ENCODE results near the gene CACNA1I. TPM values are rescaled to one million over a fixed set of nuclear protein-coding genes. Genes with fewer than 3 reads are reported as not detected.

The CACNA1I gene
- total and polyA plus RNA-seq, 7 experiments from 2014 or later: 0.40 to 51.2 (median 22.0) TPM

DNA sequence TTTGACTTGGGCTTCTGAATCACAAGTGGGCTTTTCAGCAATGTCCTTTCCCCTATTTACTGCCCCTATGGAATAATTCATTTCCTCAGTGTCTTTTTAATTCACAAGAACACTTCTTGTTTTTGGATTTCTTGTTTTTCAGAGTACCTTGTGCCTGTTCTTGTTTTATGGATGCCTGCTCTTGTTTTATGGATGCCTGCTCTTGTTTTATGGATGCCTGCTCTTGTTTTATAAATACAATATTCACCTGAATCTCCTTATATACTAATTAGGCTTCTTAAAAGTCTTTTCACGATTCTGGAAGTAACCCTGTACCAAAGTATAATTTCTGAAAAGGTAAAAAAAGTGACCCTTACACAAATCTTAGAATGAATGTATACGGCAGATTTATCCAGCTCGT is 32.8 kb downstream of the CACNA1I start:
- Mint-ChIP-seq H3K9me3 (peaks cover 0 to 17% (median 5%) of the 10 kb centered on the region in 11 donors), H3K4me3 (peak overlapping the region in 2 of 10 donors; percentile 41 to 58), H3K27ac (peak overlapping the region in 3 of 9 donors; percentile 12 to 72 (median 70)), H3K27me3 (peaks cover 0 to 34% (median 0%) of the 10 kb centered on the region in 5 donors), H3K4me1 (peaks cover 23 to 49% (median 42%) of the 10 kb centered on the region in 7 donors), H3K36me3 (peaks cover 0 to 9% (median 0%) of the 10 kb centered on the region in 5 donors)
- CTCF ChIA-PET: no interaction called here
- POLR2A ChIA-PET: no interaction called here
- H3K27ac ChIP-seq (ENCODE audit: low read depth, low read length): no peak overlapping the region
- ATAC-seq: no peak
- H3K36me3 ChIP-seq (ENCODE audit: control insufficient read depth in 2 of 3, insufficient read depth in 3 of 3, low read length in 3 of 3): no peaks in the 10 kb centered on the region
- peaks cover 3 to 24% of the 10 kb centered on the region in 2 donors for H3K4me1 ChIP-seq (ENCODE audit: control insufficient read depth in 2 of 2, insufficient read depth in 2 of 2, low read length in 2 of 2)
- H3K27me3 ChIP-seq (ENCODE audit: control insufficient read depth in 2 of 2, insufficient read depth in 2 of 2, low read length in 2 of 2): no peaks in the 10 kb centered on the region
- no peak overlapping the region for H3K4me3 ChIP-seq (ENCODE audit: low read length)
- no peak for DNase-seq
- no peaks in the 10 kb centered on the region for H3K9me3 ChIP-seq (ENCODE audit: control insufficient read depth in 2 of 3, low read length in 3 of 3)
- intact Hi-C loops (cut with micrococcal nuclease): loop anchor here in 1 of 2 donors (2.0 to 5.0 kb wide), 2 partner anchors 36 to 337 kb away; no protein-coding TSS in a partner anchor

DNA sequence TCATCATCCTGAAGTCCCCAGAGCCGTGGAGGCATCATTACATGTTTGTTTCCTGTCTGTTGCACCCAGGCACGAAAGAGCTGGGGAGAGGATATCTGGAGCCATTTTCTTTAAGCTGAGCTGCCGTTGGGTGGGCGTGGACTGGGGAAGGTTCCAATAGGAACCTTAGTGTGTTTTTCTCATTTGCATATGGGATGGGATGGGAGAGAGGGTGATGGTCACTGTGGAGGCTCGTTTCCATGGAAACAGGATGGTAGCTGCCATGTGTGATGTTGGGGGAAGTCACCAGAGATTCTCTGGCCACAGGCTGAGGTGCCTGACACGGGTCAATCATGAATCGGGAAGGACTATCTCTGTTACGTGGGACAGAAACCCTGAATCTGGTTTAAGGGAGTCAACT is 39.7 kb downstream of the CACNA1I start:
- intact Hi-C loops (cut with micrococcal nuclease): loop anchor here in 1 of 2 donors (5.0 kb wide), 1 partner anchor 412 kb away; no protein-coding TSS in a partner anchor
- H3K4me3 ChIP-seq (ENCODE audit: low read length): no peak overlapping the region
- peaks cover 0 to 21% of the 10 kb centered on the region in 2 donors for H3K4me1 ChIP-seq (ENCODE audit: control insufficient read depth in 2 of 2, insufficient read depth in 2 of 2, low read length in 2 of 2)
- ATAC-seq (no peak), DNase-seq (no peak)
- H3K27me3 ChIP-seq (ENCODE audit: control insufficient read depth in 2 of 2, insufficient read depth in 2 of 2, low read length in 2 of 2): no peaks in the 10 kb centered on the region
- Mint-ChIP-seq H3K36me3 (peaks cover 0 to 4% (median 3%) of the 10 kb centered on the region in 5 donors), H3K4me1 (peaks cover 12 to 51% (median 29%) of the 10 kb centered on the region in 7 donors), H3K27me3 (peaks cover 0 to 35% (median 0%) of the 10 kb centered on the region in 5 donors), H3K9me3 (peaks cover 0 to 15% (median 3%) of the 10 kb centered on the region in 11 donors), H3K4me3 (no peak overlapping the region), H3K27ac (peak overlapping the region in 1 of 9 donors; percentile 34)
- no peaks in the 10 kb centered on the region for H3K36me3 ChIP-seq (ENCODE audit: control insufficient read depth in 2 of 3, insufficient read depth in 3 of 3, low read length in 3 of 3)
- peaks cover 0 to 3% (median 0%) of the 10 kb centered on the region in 3 experiments for H3K9me3 ChIP-seq (ENCODE audit: control insufficient read depth in 2 of 3, low read length in 3 of 3)
- no peak overlapping the region for H3K27ac ChIP-seq (ENCODE audit: low read depth, low read length)
- ChIA-PET POLR2A (interaction anchor here (0.8 kb wide), 1 partner anchor 21 kb away, joined by 3 read pairs; no protein-coding TSS in a partner anchor), CTCF (interaction anchor here (0.5 kb wide), 1 partner anchor 315 kb away, joined by 5 read pairs; no protein-coding TSS in a partner anchor)

- Histone ChIP-seq H3K36me3 (ENCODE audit: control insufficient read depth in 2 of 3, insufficient read depth in 3 of 3, low read length in 3 of 3) (no peaks in the 10 kb centered on the region), H3K4me1 (ENCODE audit: control insufficient read depth in 2 of 2, insufficient read depth in 2 of 2, low read length in 2 of 2) (peaks cover 0 to 21% of the 10 kb centered on the region in 2 donors), H3K9me3 (ENCODE audit: control insufficient read depth in 2 of 3, low read length in 3 of 3) (peaks cover 0 to 3% (median 0%) of the 10 kb centered on the region in 3 experiments), H3K4me3 (ENCODE audit: low read length) (no peak overlapping the region), H3K27me3 (ENCODE audit: control insufficient read depth in 2 of 2, insufficient read depth in 2 of 2, low read length in 2 of 2) (no peaks in the 10 kb centered on the region), H3K27ac (ENCODE audit: low read depth, low read length) (no peak overlapping the region)
- ChIA-PET CTCF (interaction anchor here (0.5 kb wide), 1 partner anchor 314 kb away, joined by 5 read pairs; no protein-coding TSS in a partner anchor), POLR2A (no interaction called here)
- peak overlapping the region in 1 of 9 donors; percentile 34 for H3K27ac Mint-ChIP-seq
- peaks cover 0 to 4% (median 3%) of the 10 kb centered on the region in 5 donors for H3K36me3 Mint-ChIP-seq
- H3K27me3 Mint-ChIP-seq: peaks cover 0 to 36% (median 0%) of the 10 kb centered on the region in 5 donors
- intact Hi-C loops (cut with micrococcal nuclease): loop anchor here in 1 of 2 donors (5.0 kb wide), 1 partner anchor 412 kb away; no protein-coding TSS in a partner anchor
- DNase-seq: no peak
- H3K4me1 Mint-ChIP-seq: peaks cover 13 to 56% (median 34%) of the 10 kb centered on the region in 7 donors
- ATAC-seq: no peak
- peaks cover 0 to 15% (median 3%) of the 10 kb centered on the region in 11 donors for H3K9me3 Mint-ChIP-seq
- no peak overlapping the region for H3K4me3 Mint-ChIP-seq
These were observed 40.2 kb downstream of the CACNA1I start for GRCh38 chr22:39610766-39611165.

GRCh38 chr22:39611360-39611759 is 40.8 kb downstream of the CACNA1I start:
- Mint-ChIP-seq H3K27me3 (peaks cover 0 to 38% (median 0%) of the 10 kb centered on the region in 5 donors), H3K27ac (peak overlapping the region in 1 of 9 donors; percentile 81), H3K36me3 (peaks cover 0 to 4% (median 3%) of the 10 kb centered on the region in 5 donors), H3K4me1 (peaks cover 13 to 58% (median 36%) of the 10 kb centered on the region in 7 donors), H3K9me3 (peaks cover 0 to 15% (median 3%) of the 10 kb centered on the region in 11 donors), H3K4me3 (no peak overlapping the region)
- Histone ChIP-seq H3K27me3 (ENCODE audit: control insufficient read depth in 2 of 2, insufficient read depth in 2 of 2, low read length in 2 of 2) (no peaks in the 10 kb centered on the region), H3K27ac (ENCODE audit: low read depth, low read length) (no peak overlapping the region), H3K4me3 (ENCODE audit: low read length) (no peak overlapping the region), H3K36me3 (ENCODE audit: control insufficient read depth in 2 of 3, insufficient read depth in 3 of 3, low read length in 3 of 3) (no peaks in the 10 kb centered on the region), H3K4me1 (ENCODE audit: control insufficient read depth in 2 of 2, insufficient read depth in 2 of 2, low read length in 2 of 2) (peaks cover 0 to 21% of the 10 kb centered on the region in 2 donors), H3K9me3 (ENCODE audit: control insufficient read depth in 2 of 3, low read length in 3 of 3) (peaks cover 0 to 3% (median 0%) of the 10 kb centered on the region in 3 experiments)
- ATAC-seq (no peak), DNase-seq (no peak)
- ChIA-PET CTCF (no interaction called here), POLR2A (interaction anchor here (0.9 kb wide), 1 partner anchor 9 kb away, joined by 5 read pairs; no protein-coding TSS in a partner anchor)
- intact Hi-C loops (cut with micrococcal nuclease): loop anchor here in 1 of 2 donors (5.0 kb wide), 1 partner anchor 411 kb away; no protein-coding TSS in a partner anchor

- Histone ChIP-seq H3K9me3 (ENCODE audit: control insufficient read depth in 2 of 3, low read length in 3 of 3) (peaks cover 0 to 3% (median 0%) of the 10 kb centered on the region in 3 experiments), H3K27me3 (ENCODE audit: control insufficient read depth in 2 of 2, insufficient read depth in 2 of 2, low read length in 2 of 2) (no peaks in the 10 kb centered on the region), H3K4me3 (ENCODE audit: low read length) (no peak overlapping the region), H3K36me3 (ENCODE audit: control insufficient read depth in 2 of 3, insufficient read depth in 3 of 3, low read length in 3 of 3) (no peaks in the 10 kb centered on the region), H3K4me1 (ENCODE audit: control insufficient read depth in 2 of 2, insufficient read depth in 2 of 2, low read length in 2 of 2) (peaks cover 0 to 32% of the 10 kb centered on the region in 2 donors), H3K27ac (ENCODE audit: low read depth, low read length) (peak overlapping the region; percentile 41)
- H3K4me1 Mint-ChIP-seq: peaks cover 16 to 69% (median 48%) of the 10 kb centered on the region in 7 donors
- POLR2A ChIA-PET: interaction anchor here (0.6 to 2.1 kb wide), 4 partner anchors 8 to 710 kb away, joined by 3 to 13 read pairs (median 3); no protein-coding TSS in a partner anchor
- peaks cover 0 to 15% (median 5%) of the 10 kb centered on the region in 11 donors for H3K9me3 Mint-ChIP-seq
- intact Hi-C loops (cut with micrococcal nuclease): loop anchor here in 1 of 2 donors (5.0 kb wide), 1 partner anchor 409 kb away; no protein-coding TSS in a partner anchor
- CTCF ChIA-PET: interaction anchor here (0.7 kb wide), 1 partner anchor 131 kb away, joined by 3 read pairs; no protein-coding TSS in a partner anchor
- peak in 7 of 9 donors; percentile 24 to 74 (median 39) for DNase-seq
- peak; percentile 71 for ATAC-seq
- peak overlapping the region; percentile 64 to 95 (median 78) for H3K27ac Mint-ChIP-seq
- peak overlapping the region; percentile 42 to 88 (median 73) for H3K4me3 Mint-ChIP-seq
- H3K27me3 Mint-ChIP-seq: peaks cover 0 to 38% (median under 1%) of the 10 kb centered on the region in 5 donors
- H3K36me3 Mint-ChIP-seq: peaks cover 0 to 4% (median 3%) of the 10 kb centered on the region in 5 donors
These were observed 42.4 kb downstream of the CACNA1I start for GRCh38 chr22:39612811-39613548.

DNA sequence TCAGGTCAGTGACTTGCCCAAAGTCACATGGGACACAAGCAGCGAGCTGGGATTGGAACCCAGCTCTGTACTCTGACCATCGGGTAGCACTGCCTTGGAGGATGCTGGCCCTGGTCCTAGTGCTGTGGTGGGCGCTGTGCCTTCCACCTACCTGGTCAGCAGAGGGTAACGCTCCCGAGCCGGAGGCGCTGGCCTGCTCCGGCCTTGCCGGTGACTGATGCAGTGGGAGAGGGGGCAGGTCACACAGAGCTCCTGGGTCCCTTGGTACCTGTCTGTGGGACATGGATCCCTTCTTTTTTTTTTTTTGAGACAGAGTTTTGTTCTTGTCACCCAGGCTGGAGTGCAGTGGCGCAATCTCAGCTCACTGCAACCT is 43.0 kb downstream of the CACNA1I start:
- peaks cover 20 to 74% (median 53%) of the 10 kb centered on the region in 7 donors for H3K4me1 Mint-ChIP-seq
- intact Hi-C loops (cut with micrococcal nuclease): loop anchor here in 1 of 2 donors (5.0 kb wide), 1 partner anchor 409 kb away; no protein-coding TSS in a partner anchor
- H3K9me3 Mint-ChIP-seq: peaks cover 0 to 15% (median 6%) of the 10 kb centered on the region in 11 donors
- Histone ChIP-seq H3K4me3 (ENCODE audit: low read length) (no peak overlapping the region), H3K4me1 (ENCODE audit: control insufficient read depth in 2 of 2, insufficient read depth in 2 of 2, low read length in 2 of 2) (peaks cover 0 to 37% of the 10 kb centered on the region in 2 donors), H3K27me3 (ENCODE audit: control insufficient read depth in 2 of 2, insufficient read depth in 2 of 2, low read length in 2 of 2) (no peaks in the 10 kb centered on the region), H3K27ac (ENCODE audit: low read depth, low read length) (peak overlapping the region; percentile 41), H3K9me3 (ENCODE audit: control insufficient read depth in 2 of 3, low read length in 3 of 3) (peaks cover 0 to 3% (median 0%) of the 10 kb centered on the region in 3 experiments), H3K36me3 (ENCODE audit: control insufficient read depth in 2 of 3, insufficient read depth in 3 of 3, low read length in 3 of 3) (no peaks in the 10 kb centered on the region)
- ATAC-seq (no peak), DNase-seq (no peak)
- H3K36me3 Mint-ChIP-seq: peaks cover 0 to 4% (median 3%) of the 10 kb centered on the region in 5 donors
- peaks cover 0 to 40% (median 4%) of the 10 kb centered on the region in 5 donors for H3K27me3 Mint-ChIP-seq
- POLR2A ChIA-PET: interaction anchor here (0.6 to 2.1 kb wide), 3 partner anchors 8 to 161 kb away, joined by 3 to 13 read pairs (median 3); no protein-coding TSS in a partner anchor
- H3K27ac Mint-ChIP-seq: peak overlapping the region in 6 of 9 donors; percentile 74 to 90 (median 80)
- peak overlapping the region in 6 of 10 donors; percentile 42 to 88 (median 74) for H3K4me3 Mint-ChIP-seq
- CTCF ChIA-PET: interaction anchor here (0.7 to 1.0 kb wide), 2 partner anchors 84 to 131 kb away, joined by 3 read pairs; no protein-coding TSS in a partner anchor

Measured in naive thymus-derived CD4-positive, alpha-beta T cell (primary cell).